Measurements from ENCODE around the gene DNER.

- TF ChIP-seq CTCF (IDR thresholded peaks at IDR 0.05) (no peak), POLR2A (IDR thresholded peaks at IDR 0.05) (no peak), POLR2AphosphoS5 (IDR thresholded peaks at IDR 0.05) (no peak)
Observed at GRCh38 chr2:229684942-229685562, 29.3 kb downstream of the DNER start.

All from breast epithelium (tissue), 3 donors.